Measurements from ENCODE around the gene GPR84.

GPR84 gene

DNA sequence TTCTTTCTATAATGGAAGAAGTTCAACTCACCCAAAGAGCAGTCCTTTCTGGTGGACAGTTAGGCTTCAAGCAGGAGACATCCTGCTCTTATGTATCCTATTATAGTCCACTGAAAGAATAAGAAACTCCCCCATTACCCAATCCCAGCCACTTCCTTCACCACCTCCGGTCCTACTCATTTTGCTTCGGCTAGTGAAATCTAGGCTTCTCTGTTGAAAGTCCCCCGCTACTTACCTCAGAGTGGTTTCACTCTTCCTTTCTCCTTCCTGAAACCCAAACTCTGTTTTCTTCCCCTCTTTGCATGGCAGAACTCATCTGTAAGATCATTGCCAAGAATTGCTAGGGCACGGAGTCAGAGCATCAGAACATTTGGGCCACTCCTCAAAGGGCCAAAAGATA, at the start of gene GPR84:
Gene GPR84 (minus strand): TSS at position 74 of the 400 bp plus-strand sequence. CDS start 635 bp downstream, outside the sequence.
- no peak for DNase-seq

GRCh38 chr12:54413284-54414190, 49.3 kb upstream of the GPR84 start:
- DNase-seq: no peak

GRCh38 chr12:54412786-54413185, 48.5 kb upstream of the GPR84 start:
- DNase-seq: no peak

- DNase-seq: no peak
Observed at GRCh38 chr12:54412348-54412747, 48.1 kb upstream of the GPR84 start.

- DNase-seq: no peak
Observed at GRCh38 chr12:54411391-54412241, 47.3 kb upstream of the GPR84 start.

DNA sequence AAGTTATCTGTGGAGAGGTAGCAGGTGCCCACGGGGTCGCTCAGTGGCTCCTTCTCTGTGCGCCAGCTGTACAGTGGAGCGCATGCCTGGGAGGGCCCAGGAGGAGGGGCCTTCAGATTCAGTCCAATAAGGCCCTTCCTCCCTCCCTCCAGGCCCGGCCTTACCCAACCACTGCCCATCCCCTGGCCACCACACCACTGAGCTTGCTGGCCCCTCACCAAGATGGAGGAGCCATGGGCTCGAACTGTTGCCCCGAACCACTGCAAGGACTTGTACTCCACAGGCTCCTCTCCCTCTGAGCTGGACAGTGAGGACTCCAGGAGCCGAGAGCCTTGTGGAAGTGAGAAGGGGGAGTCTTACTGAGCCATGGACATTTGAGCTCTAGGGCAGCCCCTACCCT, 45.0 kb upstream of the GPR84 start:
- DNase-seq: no peak

DNA sequence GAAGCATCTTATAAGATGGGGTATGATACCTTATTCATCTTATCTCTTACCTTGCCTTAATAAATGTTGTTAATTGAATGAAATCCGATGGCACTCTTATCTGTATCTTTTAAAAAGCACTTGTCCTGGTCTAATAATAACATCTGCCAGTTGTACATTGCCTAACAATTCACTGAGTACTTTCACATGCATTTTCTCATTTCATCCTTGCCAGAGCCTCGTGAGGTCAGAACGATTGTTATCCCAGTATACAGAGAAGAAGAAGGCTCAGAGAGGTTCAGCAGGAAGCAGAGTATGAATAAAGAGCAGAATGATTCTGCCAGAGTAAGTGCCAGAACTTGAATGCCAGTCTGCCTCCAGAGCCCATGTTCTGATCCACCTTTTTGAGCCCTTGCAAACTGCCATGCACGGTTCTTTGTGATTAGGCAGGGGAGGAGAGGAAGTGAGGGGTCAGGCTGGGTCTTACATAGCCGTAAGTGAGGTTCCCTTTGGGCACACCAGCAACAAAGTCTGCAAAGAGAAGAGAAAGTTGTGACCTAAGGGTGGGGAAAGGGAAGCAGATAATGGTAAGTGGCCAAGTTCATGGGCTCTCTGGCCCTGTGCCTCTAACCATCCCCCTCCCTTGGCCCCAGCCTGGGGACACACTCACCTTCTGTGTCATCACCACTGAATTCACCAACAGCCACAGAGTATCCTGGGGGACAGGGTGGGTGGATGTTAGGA, 43.1 kb upstream of the GPR84 start:
- no peak for DNase-seq

DNA sequence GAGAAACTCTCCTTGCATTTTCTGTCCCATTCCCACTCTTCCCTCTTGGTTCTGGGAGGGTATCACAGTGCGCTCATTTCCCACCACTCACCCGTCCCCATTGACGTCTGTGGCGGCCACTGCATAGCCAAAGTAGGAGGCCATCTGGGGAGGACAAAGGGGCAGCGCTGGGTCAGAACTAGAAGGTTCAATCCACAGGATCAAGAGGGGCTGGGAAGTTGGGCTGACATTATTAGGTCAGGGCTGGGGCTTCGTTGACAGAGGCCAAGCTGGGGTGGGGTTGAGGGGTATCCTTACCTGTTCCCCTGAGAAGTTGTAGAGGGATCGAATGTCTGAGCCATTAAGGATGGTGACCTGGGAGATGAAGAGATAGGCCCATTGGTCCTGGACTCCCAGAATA, 41.3 kb upstream of the GPR84 start:
- DNase-seq: no peak

DNA sequence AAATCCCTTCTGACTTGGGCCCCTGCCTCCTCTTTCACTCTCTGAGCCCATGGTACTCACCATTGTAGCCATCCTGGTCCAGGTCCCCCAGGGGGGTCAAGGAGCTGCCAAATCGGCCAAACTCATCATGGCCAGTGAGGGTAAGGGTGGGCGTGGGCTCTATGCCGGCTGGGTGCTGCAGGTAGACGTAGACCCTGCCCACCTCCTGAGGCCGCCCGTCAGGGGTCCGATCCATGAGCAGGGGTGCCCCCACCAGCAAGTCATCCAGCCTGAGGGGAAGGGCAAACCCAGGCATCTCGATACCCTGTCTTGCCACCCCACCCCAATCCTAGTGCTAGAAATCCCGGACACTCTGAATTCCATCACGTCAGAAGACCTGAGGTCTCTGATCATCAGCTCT, 40.8 kb upstream of the GPR84 start:
- no peak for DNase-seq

DNA sequence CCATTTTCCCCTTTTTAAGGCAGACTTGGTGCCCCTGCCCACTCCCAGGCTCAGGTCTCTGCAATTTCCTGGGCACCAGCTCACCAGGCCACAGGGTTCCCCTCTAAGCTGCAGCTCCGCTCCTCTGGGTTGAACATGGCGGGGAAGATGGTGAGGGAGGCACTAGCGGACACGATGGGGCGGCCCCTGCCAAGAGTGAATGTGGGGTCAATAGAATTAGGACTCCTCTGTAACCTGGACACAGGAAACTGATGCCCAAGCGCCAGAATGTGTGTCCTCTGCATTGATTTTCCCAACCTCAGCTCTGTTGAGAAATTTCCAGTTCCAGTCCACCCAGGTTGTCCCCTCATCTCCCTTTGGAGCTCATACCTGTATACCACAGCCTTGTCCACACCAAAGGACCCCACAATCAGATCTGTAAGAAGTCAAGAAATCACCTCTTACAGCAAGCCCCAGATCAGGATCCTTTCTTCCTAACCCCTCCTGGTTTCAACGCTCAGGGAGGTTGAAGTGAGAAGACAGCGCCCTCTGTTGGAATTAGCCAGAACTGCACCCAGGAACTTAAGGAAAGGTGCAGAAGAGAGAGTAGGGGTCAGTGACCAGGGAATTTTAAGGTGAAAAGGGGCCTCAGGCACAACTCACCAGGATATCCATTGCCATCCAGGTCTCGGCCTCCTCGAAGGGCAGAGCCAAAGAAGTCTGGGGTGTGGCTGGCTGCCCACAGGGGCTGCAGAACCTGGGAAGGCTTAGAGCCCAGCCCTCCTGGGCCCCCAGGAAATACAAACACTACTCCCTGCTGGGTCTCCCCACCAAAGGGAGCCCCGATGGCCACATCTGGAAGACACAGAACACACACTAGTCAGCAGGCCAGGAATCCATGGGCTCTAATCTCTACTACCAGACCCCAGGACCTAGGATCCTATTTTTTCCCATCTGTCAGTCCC, 40.0 kb upstream of the GPR84 start:
- no peak for DNase-seq

DNA sequence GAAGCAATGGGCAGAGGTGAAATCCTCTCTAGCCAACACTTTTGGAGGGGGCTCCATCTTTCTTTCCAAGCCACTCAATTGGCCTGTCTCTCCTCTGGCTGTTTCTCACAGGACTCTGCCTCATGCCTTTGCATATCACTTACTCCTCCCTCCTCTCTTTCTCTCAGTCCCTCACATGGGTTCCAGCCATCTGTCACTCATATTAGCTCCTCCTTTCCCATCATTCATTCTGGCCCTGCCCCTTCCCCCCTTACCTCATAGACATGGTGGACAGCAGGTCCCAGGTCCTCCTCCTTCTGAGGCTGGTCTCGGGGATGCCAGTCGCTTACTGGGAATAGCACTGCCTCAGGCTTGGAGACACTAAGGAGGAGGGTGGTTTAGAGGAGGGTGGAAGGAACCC, 36.8 kb upstream of the GPR84 start:
- no peak for DNase-seq

- no peak for DNase-seq
Observed at GRCh38 chr12:54398995-54399793, 34.9 kb upstream of the GPR84 start.

DNA sequence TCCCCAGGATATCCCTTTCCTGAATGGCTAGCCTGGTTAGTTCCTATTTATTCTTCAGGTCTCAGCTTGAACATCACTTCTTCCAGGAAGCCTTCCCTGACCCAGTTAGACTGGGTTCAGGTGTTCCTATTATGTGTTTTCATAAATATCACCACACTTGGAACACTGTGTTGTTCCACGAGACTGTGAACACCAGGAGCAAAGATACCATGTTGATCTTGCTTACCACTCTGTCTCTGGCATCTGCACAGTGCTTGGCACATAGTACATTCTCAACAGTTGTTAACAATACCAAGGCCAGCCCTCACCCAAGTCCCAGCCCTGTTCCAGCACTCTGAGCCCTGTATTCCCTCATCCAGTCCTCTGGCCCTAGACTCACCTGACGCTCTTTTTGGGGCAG, 33.9 kb upstream of the GPR84 start:
- no peak for DNase-seq

- no peak for DNase-seq
Observed at GRCh38 chr12:54397157-54397556, 32.9 kb upstream of the GPR84 start.

- no peak for DNase-seq
Observed at GRCh38 chr12:54395545-54395944, 31.3 kb upstream of the GPR84 start.

- DNase-seq: no peak
Observed at GRCh38 chr12:54394986-54395385, 30.7 kb upstream of the GPR84 start.

GRCh38 chr12:54394281-54394719, 30.0 kb upstream of the GPR84 start:
- DNase-seq: no peak

GRCh38 chr12:54393743-54394142, 29.5 kb upstream of the GPR84 start:
- no peak for DNase-seq

DNA sequence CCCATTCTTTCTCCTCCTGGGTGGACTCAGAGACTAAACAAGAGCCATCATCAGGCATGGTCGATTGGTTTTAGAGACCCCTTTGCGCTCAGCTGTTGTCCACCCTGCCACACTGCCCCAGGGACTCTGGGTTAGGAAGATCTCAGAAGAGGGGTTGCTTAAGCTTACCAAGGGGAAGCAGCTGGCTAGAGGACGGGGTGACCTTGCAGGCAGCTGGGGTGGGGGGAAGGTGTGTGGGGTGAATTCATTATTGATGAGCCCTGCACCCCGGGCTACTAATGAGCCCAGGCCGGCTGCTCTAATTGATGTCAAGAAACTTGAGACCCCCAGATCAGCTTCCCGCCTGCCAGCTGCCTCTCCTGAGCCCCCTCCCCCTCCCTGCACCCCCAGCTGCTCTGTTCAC, 28.9 kb upstream of the GPR84 start:
- DNase-seq: no peak

- no peak for DNase-seq
Observed at GRCh38 chr12:54392485-54393206, 28.4 kb upstream of the GPR84 start.
